ENCODE data around the gene SREBF2. TPM values are rescaled to one million over a fixed set of nuclear protein-coding genes. Genes with fewer than 3 reads are reported as not detected.

The SREBF2 gene
- total RNA-seq, 1 experiment from 2014 or later = 150 TPM

DNA sequence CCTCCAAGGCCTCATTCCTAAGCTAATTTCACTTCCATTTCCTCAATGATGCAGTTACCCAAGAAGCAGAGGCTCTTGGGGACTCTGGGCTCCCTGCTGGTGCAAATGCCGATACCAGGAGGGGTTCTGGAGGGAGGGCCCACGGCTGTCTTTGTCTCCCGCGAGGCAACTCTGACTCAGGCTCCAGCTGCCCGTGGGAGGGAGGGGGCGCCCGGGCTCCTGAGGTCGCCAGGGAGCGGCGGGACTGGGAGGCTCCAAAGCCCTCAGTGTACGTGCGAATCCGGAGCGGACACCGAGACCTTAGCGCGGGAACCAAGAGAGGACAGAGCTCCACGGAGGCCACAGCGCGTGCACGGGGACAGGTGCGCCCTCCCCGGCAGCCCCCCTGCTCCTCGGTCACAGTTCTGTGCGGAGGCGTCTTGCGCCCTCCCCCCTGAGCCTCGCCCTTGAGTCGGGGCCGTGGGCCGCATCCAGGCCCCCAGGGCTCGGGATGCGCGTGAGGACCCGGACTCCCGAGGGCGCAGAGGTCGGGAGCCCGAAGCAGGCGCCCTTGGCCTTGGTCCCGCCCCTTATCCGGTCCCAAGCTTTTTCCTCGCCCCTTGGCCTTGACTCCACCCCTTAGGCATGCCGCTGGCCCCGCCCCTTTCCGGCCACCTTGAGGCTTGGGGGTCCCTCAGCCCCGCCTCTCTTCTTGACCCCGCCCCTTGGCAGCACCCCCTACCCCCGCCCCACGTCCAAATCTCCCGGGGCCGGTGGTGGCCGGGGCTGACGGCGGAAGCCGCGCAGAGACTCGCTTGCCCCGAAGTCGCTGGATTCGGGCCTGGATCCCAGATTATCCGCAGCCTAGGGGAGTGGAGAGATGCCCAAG lies 86.7 kb downstream of the SREBF2 start:
- no peaks in the 10 kb centered on the region for H3K36me3 Mint-ChIP-seq (ENCODE audit: insufficient read depth, unreplicated experiment)
- H3K27me3 ChIP-seq (replicated peaks; ENCODE audit: control insufficient read depth, insufficient read depth, low read length) = no peaks in the 10 kb centered on the region; the same call in 1 of the 2 replicates
- no peaks in the 10 kb centered on the region for H3K9me3 Mint-ChIP-seq (ENCODE audit: unreplicated experiment)
- no peaks in the 10 kb centered on the region for H3K9me3 ChIP-seq
- H3K4me3 Mint-ChIP-seq (ENCODE audit: unreplicated experiment) = no peak overlapping the region
- BruUV-seq (replicated peaks) = no TSS peak
- no peaks in the 10 kb centered on the region for H3K4me1 Mint-ChIP-seq (ENCODE audit: low read depth, unreplicated experiment)
- no peak for DNase-seq
- CTCF ChIA-PET = no interaction called here
- POLR2A ChIA-PET = no interaction called here
- H3K4me3 ChIP-seq (ENCODE audit: low read depth, low read length) = no peak overlapping the region
- TF ChIP-seq, protein P1, sequence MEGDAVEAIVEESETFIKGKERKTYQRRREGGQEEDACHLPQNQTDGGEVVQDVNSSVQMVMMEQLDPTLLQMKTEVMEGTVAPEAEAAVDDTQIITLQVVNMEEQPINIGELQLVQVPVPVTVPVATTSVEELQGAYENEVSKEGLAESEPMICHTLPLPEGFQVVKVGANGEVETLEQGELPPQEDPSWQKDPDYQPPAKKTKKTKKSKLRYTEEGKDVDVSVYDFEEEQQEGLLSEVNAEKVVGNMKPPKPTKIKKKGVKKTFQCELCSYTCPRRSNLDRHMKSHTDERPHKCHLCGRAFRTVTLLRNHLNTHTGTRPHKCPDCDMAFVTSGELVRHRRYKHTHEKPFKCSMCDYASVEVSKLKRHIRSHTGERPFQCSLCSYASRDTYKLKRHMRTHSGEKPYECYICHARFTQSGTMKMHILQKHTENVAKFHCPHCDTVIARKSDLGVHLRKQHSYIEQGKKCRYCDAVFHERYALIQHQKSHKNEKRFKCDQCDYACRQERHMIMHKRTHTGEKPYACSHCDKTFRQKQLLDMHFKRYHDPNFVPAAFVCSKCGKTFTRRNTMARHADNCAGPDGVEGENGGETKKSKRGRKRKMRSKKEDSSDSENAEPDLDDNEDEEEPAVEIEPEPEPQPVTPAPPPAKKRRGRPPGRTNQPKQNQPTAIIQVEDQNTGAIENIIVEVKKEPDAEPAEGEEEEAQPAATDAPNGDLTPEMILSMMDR (IDR thresholded peaks at IDR 0.05; ENCODE audit: insufficient read depth in 1 of 2, low read depth in 1 of 2, low read length in 1 of 2, severe bottlenecking in 1 of 2, unreplicated experiment in 1 of 2) = no peak
- peaks cover 9% of the 10 kb centered on the region for H3K27me3 Mint-ChIP-seq (ENCODE audit: insufficient read depth, unreplicated experiment)
- no peak overlapping the region for H3K27ac Mint-ChIP-seq (ENCODE audit: unreplicated experiment)
- H3K36me3 ChIP-seq (ENCODE audit: control insufficient read depth, insufficient read depth, low read length) = no peaks in the 10 kb centered on the region
- H3K4me1 ChIP-seq = no peaks in the 10 kb centered on the region
- intact Hi-C loops (cut with micrococcal nuclease; ENCODE audit: unreplicated experiment) = no loop called here

DNA sequence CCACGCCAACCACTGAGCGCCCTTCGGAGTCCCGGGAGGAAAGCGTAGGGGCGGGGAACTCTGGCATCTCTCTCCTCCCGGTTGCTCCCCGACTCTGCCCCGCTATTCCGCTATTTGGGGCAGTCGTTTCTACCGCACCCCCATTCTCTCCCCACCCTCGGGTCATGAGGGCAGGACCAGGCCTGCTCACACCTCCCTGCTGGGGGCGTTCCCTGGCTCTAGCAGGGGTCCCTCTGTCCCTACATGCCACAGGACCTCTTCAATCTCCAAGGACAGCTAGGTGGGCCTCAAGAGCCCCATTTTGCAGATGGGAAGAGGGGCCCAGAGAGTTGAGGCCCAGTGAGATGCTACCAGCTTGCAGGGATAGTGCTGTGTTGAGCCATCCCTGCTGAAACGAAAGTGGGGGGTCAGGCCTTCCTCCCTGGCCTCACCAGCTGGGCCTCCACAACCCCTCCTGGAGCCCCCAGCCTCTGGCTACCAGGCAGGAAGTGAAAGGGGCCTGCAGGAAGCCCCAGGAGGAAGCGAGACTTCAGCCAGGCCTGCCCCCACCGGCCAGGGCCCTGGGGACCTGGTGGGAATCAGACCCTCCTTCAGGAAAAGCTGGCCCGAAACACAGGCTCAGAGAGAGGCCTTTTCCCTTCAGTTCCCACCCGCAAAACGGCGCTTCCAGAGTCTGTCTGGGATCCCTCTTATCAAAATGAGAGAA lies 87.5 kb downstream of the SREBF2 start:
- Mint-ChIP-seq H3K9me3 (ENCODE audit: unreplicated experiment) (no peaks in the 10 kb centered on the region), H3K36me3 (ENCODE audit: insufficient read depth, unreplicated experiment) (peaks cover under 1% of the 10 kb centered on the region), H3K27ac (ENCODE audit: unreplicated experiment) (no peak overlapping the region), H3K4me1 (ENCODE audit: low read depth, unreplicated experiment) (no peaks in the 10 kb centered on the region), H3K4me3 (ENCODE audit: unreplicated experiment) (no peak overlapping the region), H3K27me3 (ENCODE audit: insufficient read depth, unreplicated experiment) (peaks cover 9% of the 10 kb centered on the region)
- no peaks in the 10 kb centered on the region for H3K9me3 ChIP-seq
- no peaks in the 10 kb centered on the region for H3K36me3 ChIP-seq (ENCODE audit: control insufficient read depth, insufficient read depth, low read length)
- DNase-seq = no peak
- ChIA-PET POLR2A (no interaction called here), CTCF (no interaction called here)
- H3K4me1 ChIP-seq = no peaks in the 10 kb centered on the region
- intact Hi-C loops (cut with micrococcal nuclease; ENCODE audit: unreplicated experiment) = no loop called here
- no TSS peak for BruUV-seq (replicated peaks)
- no peaks in the 10 kb centered on the region for H3K27me3 ChIP-seq (replicated peaks; ENCODE audit: control insufficient read depth, insufficient read depth, low read length)
- TF ChIP-seq, protein P1 (IDR thresholded peaks at IDR 0.05; ENCODE audit: insufficient read depth in 1 of 2, low read depth in 1 of 2, low read length in 1 of 2, severe bottlenecking in 1 of 2, unreplicated experiment in 1 of 2) = no peak
- no peak overlapping the region for H3K4me3 ChIP-seq (ENCODE audit: low read depth, low read length)

GRCh38 chr22:41922328-41922727 lies 89.4 kb downstream of the SREBF2 start:
- H3K4me3 Mint-ChIP-seq (ENCODE audit: unreplicated experiment) = no peak overlapping the region
- H3K36me3 Mint-ChIP-seq (ENCODE audit: insufficient read depth, unreplicated experiment) = peaks cover 9% of the 10 kb centered on the region
- Histone ChIP-seq H3K36me3 (ENCODE audit: control insufficient read depth, insufficient read depth, low read length) (no peaks in the 10 kb centered on the region), H3K27me3 (replicated peaks; ENCODE audit: control insufficient read depth, insufficient read depth, low read length) (no peaks in the 10 kb centered on the region), H3K4me1 (no peaks in the 10 kb centered on the region), H3K9me3 (no peaks in the 10 kb centered on the region), H3K4me3 (ENCODE audit: low read depth, low read length) (no peak overlapping the region)
- no peak for DNase-seq
- ChIA-PET CTCF (no interaction called here), POLR2A (interaction anchor here (0.6 kb wide), 2 partner anchors 175 to 270 kb away, joined by 13 to 15 read pairs; no protein-coding TSS in a partner anchor)
- no peaks in the 10 kb centered on the region for H3K27me3 Mint-ChIP-seq (ENCODE audit: insufficient read depth, unreplicated experiment)
- BruUV-seq (replicated peaks) = no TSS peak
- no peaks in the 10 kb centered on the region for H3K4me1 Mint-ChIP-seq (ENCODE audit: low read depth, unreplicated experiment)
- no peaks in the 10 kb centered on the region for H3K9me3 Mint-ChIP-seq (ENCODE audit: unreplicated experiment)
- intact Hi-C loops (cut with micrococcal nuclease; ENCODE audit: unreplicated experiment) = no loop called here
- TF ChIP-seq, protein P1 (IDR thresholded peaks at IDR 0.05; ENCODE audit: insufficient read depth in 1 of 2, low read depth in 1 of 2, low read length in 1 of 2, severe bottlenecking in 1 of 2, unreplicated experiment in 1 of 2) = no peak
- H3K27ac Mint-ChIP-seq (ENCODE audit: unreplicated experiment) = no peak overlapping the region

Data from Caco-2 (cell line).